BE2C (cell line): ENCODE data around the gene MYH15.

ENCODE experiments used
- DNase-seq: peaks from one replicate; pipeline ENCODE4 v3.0.0-alpha.2; 2020
- H3K27me3 ChIP-seq: fragments of 250-450 bp; sonication (Bioruptor Pico); 2 replicates; pipeline ENCODE4 v1.5.1; 2020; ENCODE audit warnings: mild to moderate bottlenecking
- H3K36me3 ChIP-seq: fragments of 250-450 bp; sonication (Bioruptor Pico); 2 replicates; pipeline ENCODE4 v1.5.1; 2020; ENCODE audit warnings: mild to moderate bottlenecking
- H3K4me1 ChIP-seq: fragments of 250-450 bp; sonication (Bioruptor Pico); 2 replicates; pipeline ENCODE4 v1.5.1; 2020
- H3K4me3 ChIP-seq: 2 replicates; pipeline ENCODE4 v1.5.1; 2011; ENCODE audit warnings: low read depth, low read length
- H3K9me3 ChIP-seq: fragments of 250-450 bp; sonication (Bioruptor Pico); 2 replicates; pipeline ENCODE4 v1.5.1; 2020
- CTCF ChIP-seq: IDR thresholded peaks from 2 replicates; pipeline ENCODE4 v1.5.1; 2012; ENCODE audit warnings: mild to moderate bottlenecking, low read depth, low read length

The MYH15 gene

GRCh38 chr3:108352176-108352575 lies 158.2 kb downstream of the MYH15 start:
- DNase-seq, result no peak
- Histone ChIP-seq H3K27me3 (no peaks in the 10 kb centered on the region), H3K4me3 (no peak overlapping the region), H3K9me3 (no peaks in the 10 kb centered on the region; the same call in 1 of the 2 replicates), H3K36me3 (no peaks in the 10 kb centered on the region), H3K4me1 (0 out of 2 replicates have a peak, but pooled peaks cover 3% of the 10 kb centered on the region)
- TF ChIP-seq CTCF, result no peak

- Histone ChIP-seq H3K9me3 (no peaks in the 10 kb centered on the region; the same call in 1 of the 2 replicates), H3K4me3 (no peak overlapping the region), H3K27me3 (no peaks in the 10 kb centered on the region), H3K4me1 (no peaks in the 10 kb centered on the region), H3K36me3 (no peaks in the 10 kb centered on the region; the same call in 1 of the 2 replicates)
- no peak for DNase-seq
- no peak for TF ChIP-seq CTCF
Measured at GRCh38 chr3:108346301-108347227, 163.8 kb downstream of the MYH15 start.

DNA sequence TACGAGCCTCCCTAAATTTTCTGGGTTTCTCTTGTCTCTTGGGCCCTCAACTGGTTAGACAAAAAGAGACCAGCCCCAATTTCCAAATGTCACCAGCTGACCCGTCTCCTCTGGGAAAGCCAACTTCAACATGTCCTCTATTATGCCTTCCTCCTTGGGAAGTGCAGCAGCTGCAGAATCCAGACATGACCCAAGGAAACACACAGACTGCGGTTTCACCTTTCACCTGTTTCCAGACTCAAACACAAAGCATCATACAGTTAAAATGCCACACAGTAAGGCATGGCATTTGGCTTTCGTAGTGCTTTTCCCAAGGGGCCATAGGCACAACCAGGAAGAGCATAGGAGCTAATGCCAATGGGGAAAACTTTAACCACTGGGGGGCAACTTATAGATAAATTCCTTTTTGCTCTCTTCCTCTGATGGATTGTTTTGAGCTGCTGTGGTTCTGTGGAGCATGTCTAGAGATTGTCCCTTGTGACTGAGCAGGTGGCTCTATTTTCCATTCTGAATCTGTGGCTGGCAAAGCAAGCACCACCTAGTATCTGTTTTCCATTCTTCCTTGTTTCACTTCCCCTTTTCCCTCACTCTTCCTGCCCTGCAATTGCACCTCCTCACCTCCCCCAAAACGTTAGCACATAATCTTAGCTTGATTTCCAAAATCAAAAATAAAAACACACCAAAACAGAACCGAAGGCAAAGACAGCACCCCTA lies 164.7 kb downstream of the MYH15 start:
- Histone ChIP-seq H3K4me3 (no peak overlapping the region), H3K4me1 (no peaks in the 10 kb centered on the region), H3K27me3 (no peaks in the 10 kb centered on the region), H3K36me3 (no peaks in the 10 kb centered on the region; the same call in 1 of the 2 replicates), H3K9me3 (no peaks in the 10 kb centered on the region; the same call in 1 of the 2 replicates)
- no peak for TF ChIP-seq CTCF
- no peak for DNase-seq

GRCh38 chr3:108343491-108343890 lies 166.9 kb downstream of the MYH15 start:
- no peak for TF ChIP-seq CTCF
- H3K9me3 ChIP-seq, result no peaks in the 10 kb centered on the region; the same call in 1 of the 2 replicates
- H3K27me3 ChIP-seq, result no peaks in the 10 kb centered on the region
- no peak for DNase-seq
- no peaks in the 10 kb centered on the region for H3K4me1 ChIP-seq
- H3K36me3 ChIP-seq, result no peaks in the 10 kb centered on the region; the same call in 1 of the 2 replicates
- no peak overlapping the region for H3K4me3 ChIP-seq

DNA sequence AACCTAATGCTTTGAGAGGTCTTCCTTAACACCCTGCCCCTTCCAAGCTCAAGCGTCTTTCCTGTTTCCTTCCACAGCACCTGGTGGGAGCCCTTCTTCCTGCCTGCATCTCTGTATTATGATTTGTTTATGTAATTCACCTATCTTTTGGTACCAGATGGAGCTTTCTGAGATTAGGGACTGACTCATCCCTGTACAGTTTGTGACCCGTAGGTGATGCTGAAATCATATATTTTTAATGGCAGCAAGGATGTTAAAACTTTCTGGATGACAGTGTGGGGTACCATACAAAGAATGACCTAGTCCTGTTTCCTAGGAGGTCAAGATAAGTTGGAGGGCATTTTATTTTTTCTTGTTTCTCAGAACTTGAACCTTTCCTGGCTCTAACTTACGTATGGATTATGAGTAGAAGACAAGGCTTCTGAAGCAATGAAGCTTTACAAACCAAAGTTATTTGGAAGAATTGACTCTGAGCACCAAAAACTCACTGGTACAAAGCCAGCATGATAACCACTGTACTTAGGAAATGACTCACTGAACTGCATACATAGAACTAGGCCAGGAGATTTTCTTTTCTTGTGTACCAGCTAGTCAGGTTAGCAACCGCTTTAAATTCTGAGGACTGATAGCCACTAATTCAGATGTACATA lies 167.4 kb downstream of the MYH15 start:
- Histone ChIP-seq H3K36me3 (no peaks in the 10 kb centered on the region; the same call in 1 of the 2 replicates), H3K9me3 (no peaks in the 10 kb centered on the region; the same call in 1 of the 2 replicates), H3K4me3 (no peak overlapping the region), H3K4me1 (no peaks in the 10 kb centered on the region), H3K27me3 (no peaks in the 10 kb centered on the region)
- no peak for TF ChIP-seq CTCF
- no peak for DNase-seq
